Esophagus squamous epithelium (tissue), 4 donors: Measurements from ENCODE around the gene ARL6IP1.

ENCODE experiments used
- POLR2A ChIP-seq, 4 donors: fragments of 450-650 bp; IDR thresholded peaks; one replicate each; pipeline ENCODE4 v1.6.1; 2017; ENCODE audit warnings: antibody characterized with exemption in 4 of 4, mild to moderate bottlenecking in 4 of 4, moderate library complexity in 3 of 4
- TF ChIP-seq, protein P1 (sequence below), 6 experiments: fragments of 450-650 bp in 4 of 6; fragments of 200-600 bp in 2 of 6; sonication (generic) in 2 of 6; IDR thresholded peaks; one replicate each; pipeline ENCODE4 v1.5.1; 2016 to 2019; ENCODE audit warnings: antibody characterized with exemption in 6 of 6, mild to moderate bottlenecking in 4 of 6, moderate library complexity in 4 of 6

DNA sequence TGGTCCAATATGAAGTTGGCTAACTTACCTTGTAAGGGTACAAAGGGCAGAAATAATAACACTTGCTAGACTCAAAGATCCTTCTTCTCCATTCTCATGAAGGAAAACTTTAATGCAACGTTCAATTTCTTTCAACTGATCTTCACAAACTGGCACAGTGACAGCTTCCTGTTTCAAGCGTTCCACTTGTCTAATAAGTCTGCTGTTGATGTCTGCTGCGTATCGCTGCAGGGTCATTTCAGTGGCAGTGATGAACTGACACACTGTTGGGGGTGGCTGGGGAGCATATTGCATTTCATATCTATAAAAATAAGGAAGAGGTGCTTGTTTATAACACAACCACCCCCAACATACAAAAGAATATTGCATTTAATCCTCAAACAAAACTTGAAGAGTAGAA lies 33.5 kb upstream of the ARL6IP1 start:
- TF ChIP-seq, protein P1, sequence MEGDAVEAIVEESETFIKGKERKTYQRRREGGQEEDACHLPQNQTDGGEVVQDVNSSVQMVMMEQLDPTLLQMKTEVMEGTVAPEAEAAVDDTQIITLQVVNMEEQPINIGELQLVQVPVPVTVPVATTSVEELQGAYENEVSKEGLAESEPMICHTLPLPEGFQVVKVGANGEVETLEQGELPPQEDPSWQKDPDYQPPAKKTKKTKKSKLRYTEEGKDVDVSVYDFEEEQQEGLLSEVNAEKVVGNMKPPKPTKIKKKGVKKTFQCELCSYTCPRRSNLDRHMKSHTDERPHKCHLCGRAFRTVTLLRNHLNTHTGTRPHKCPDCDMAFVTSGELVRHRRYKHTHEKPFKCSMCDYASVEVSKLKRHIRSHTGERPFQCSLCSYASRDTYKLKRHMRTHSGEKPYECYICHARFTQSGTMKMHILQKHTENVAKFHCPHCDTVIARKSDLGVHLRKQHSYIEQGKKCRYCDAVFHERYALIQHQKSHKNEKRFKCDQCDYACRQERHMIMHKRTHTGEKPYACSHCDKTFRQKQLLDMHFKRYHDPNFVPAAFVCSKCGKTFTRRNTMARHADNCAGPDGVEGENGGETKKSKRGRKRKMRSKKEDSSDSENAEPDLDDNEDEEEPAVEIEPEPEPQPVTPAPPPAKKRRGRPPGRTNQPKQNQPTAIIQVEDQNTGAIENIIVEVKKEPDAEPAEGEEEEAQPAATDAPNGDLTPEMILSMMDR (IDR thresholded peaks at IDR 0.05) = no peak
- no peak for TF ChIP-seq POLR2A (IDR thresholded peaks at IDR 0.05)
